Coronary artery (tissue), 2 donors: ENCODE measurements around the gene KRT27.

Experiments
- DNase-seq: peaks from one replicate; pipeline ENCODE4 v3.0.0-alpha.2; 2017; ENCODE audit warnings: low spot score
- H3K27ac ChIP-seq, 2 donors: fragments of 200-600 bp; sonication (generic); one replicate each; pipeline ENCODE4 v1.5.1; 2016 to 2019
- H3K4me3 ChIP-seq: fragments of 200-600 bp; sonication (generic); 2 replicates; pipeline ENCODE4 v1.5.1; 2016; ENCODE audit warnings: mild to moderate bottlenecking, moderate library complexity
- TF ChIP-seq, protein P1 (sequence below): fragments of 200-600 bp; sonication (generic); IDR thresholded peaks from one replicate; pipeline ENCODE4 v1.5.1; 2019; ENCODE audit warnings: antibody characterized with exemption

The KRT27 gene

DNA sequence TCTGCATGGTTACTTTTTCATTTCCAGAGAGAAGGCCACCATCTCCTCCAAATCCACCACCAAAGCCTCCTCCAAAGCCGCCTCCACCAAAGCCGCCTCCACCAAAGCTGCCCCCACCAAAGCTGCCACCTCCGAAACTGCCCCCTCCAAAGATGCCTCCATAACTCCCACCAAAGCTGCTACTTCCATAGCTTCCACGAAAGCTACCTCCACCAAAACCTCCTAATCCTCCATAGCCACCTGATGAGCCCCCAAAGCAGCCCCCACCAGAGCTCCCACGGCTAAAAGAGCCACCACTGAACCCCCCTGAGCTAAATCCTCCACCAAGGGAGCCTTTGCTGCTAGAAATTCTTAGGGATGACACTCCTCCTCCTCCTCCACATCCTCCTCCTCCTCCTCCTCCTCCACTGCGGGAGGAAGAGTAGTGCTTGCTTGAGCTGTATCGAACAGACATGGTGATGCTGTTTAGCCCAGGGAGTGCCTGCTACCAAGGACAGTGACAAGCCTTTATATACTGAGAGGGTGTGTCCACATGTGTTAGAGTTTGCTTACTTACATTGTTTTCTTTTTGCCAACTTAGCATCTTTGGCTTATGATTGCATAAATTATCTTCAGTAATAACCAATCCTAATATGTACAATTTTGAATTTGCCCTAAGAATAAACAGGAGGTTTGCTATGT lies 39.9 kb upstream of the KRT27 start, which contains the start of gene KRT10:
KRT10 (minus strand) TSS at position 483 of the 681 bp plus-strand sequence; CDS start at position 454, 29 bp downstream.
- Histone ChIP-seq H3K27ac (no peak within 1 kb of the TSS), H3K4me3 (no peak within 1 kb of the TSS)
- no peak for DNase-seq
- TF ChIP-seq, protein P1, sequence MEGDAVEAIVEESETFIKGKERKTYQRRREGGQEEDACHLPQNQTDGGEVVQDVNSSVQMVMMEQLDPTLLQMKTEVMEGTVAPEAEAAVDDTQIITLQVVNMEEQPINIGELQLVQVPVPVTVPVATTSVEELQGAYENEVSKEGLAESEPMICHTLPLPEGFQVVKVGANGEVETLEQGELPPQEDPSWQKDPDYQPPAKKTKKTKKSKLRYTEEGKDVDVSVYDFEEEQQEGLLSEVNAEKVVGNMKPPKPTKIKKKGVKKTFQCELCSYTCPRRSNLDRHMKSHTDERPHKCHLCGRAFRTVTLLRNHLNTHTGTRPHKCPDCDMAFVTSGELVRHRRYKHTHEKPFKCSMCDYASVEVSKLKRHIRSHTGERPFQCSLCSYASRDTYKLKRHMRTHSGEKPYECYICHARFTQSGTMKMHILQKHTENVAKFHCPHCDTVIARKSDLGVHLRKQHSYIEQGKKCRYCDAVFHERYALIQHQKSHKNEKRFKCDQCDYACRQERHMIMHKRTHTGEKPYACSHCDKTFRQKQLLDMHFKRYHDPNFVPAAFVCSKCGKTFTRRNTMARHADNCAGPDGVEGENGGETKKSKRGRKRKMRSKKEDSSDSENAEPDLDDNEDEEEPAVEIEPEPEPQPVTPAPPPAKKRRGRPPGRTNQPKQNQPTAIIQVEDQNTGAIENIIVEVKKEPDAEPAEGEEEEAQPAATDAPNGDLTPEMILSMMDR = no peak

DNA sequence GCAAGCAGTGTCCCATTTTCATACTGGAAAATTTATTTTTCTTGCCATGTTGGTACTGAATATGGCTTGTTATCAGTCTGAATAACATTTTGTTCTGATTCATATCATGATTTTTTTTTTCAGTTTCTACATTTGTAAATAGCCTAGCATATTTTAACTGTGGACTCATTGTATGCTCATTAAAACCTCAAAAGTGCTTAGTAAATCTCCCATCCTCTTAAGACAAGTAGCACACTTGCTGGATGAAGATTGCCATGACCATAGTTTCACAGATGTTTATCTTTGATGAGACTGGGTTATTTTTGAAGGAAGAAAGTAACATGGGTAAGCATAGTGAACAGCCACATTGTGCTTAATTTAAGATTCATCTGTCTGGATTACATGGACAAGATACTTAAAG lies 39.2 kb upstream of the KRT27 start:
- no peak for DNase-seq
- Histone ChIP-seq H3K4me3 (no peak overlapping the region), H3K27ac (no peak overlapping the region)
- TF ChIP-seq, protein P1 = no peak

DNA sequence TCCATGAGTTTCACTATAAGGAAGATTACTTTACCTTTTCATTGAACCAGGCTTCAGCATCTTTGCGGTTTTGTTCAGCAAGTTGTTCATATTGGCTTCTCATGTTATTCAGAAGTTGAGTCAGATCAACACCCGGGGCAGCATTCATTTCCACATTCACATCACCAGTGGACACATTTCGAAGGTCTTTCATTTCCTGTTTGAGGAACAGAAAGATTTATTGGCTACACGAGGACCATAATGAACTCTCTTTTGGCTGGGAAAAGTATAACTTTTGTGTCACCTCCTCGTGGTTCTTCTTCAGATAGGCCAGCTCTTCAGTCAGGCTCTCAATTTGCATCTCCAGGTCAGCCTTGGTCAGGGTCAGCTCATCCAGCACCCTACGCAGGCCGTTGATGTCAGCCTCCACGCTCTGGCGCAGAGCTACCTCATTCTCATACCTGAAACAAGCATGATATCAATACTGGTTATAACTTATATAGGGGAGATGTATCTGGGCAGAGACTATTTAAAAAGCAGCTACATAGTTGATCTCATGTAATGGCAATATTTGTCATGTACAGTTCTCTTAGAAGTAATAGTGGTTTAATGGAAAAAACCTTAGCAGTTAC lies 38.0 kb upstream of the KRT27 start:
- Histone ChIP-seq H3K27ac (no peak overlapping the region), H3K4me3 (no peak overlapping the region)
- no peak for DNase-seq
- TF ChIP-seq, protein P1 = no peak

DNA sequence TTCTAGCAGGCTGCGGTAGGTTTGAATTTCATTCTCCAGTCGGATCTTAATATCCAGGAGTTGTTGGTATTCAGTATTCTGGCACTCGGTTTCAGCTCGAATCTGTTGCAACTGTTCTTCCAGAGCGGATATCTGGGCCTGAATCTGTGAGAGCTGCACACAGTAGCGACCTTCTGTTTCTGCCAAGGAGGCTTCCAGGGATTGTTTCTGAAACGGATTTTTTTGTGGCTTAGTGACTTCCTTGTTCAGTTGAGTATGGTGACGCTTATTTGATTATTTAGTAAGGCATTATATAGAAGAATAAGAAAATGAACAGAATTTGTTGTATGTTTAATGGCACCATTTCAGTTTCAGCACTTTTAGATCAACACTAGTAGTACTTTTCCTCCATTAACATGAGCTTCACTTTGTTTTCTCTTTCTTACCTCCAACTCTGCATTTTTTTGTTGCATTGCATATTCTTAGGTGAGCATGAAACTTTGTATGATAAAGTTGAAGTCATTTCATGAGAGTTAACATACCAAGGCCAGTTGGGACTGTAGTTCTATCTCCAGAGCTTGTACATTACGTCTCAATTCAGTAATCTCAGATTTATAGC lies 37.3 kb upstream of the KRT27 start:
- TF ChIP-seq, protein P1 = no peak
- Histone ChIP-seq H3K4me3 (peak overlapping the region; percentile 78), H3K27ac (peak overlapping the region in 1 of 2 donors; percentile 92)
- DNase-seq = no peak

DNA sequence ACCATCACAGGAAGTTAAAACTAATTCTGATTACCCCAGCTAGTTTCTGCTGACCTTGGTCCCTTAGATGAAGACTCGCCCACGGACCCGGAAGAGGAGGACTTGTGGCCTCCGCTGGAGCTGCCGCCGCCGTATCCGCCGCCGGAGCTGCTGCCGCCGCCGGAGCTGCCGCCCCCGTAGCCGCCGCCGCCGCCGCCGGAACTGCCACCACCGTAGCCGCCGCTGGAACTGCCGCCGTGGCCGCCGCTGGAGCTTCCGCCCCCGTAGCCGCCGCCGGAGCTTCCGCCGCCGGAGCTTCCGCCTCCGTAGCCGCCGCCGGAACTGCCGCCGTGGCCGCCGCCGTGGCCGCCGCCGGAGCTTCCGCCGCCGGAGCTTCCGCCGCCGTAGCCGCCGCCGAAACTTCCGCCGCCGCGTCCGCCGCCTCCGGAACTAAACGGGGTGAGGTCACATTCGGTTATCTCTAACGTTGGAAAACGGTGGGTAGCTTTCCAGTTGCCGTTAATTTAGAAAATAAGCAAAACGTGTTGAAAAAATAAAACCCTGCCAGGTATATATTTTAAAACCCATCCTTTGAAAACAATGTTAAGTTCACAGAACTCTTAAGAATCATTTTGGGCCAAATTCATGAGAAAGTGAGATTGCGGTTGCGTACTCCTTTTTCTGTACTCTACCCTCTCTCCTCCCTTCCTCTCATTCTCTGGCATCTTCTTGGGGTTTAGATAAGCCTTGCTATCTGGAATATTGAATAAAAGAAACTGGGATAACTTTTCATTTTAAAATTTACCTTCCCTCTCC lies 36.6 kb upstream of the KRT27 start:
- peak; percentile 83 for DNase-seq
- peak overlapping the region; percentile 80 to 92 for H3K27ac ChIP-seq
- TF ChIP-seq, protein P1 = no peak

DNA sequence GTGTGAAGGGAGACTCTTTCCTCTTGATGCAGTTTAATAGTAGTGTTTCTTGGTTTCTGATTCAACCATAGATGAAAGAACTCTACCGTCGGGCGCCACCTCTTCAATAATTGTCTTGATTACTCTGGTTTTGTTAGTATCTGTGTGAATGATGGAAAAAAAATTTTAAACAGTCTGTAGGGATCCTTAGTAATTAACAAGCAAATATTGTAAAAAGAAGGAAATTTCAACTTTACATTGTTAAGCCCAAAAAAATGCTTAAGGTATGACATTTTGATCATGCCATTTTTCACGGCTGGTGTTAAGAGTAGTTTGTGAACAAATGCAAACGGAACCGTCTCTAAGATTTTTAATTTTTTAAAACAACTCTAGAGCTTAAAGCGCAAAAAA lies 36.0 kb upstream of the KRT27 start:
- Histone ChIP-seq H3K27ac (peak overlapping the region; percentile 80 to 92), H3K4me3 (peak overlapping the region; percentile 78)
- DNase-seq = no peak
- TF ChIP-seq, protein P1 = no peak

More for the DNA sequence above, 36.6 kb upstream of the KRT27 start:
- peak overlapping the region; percentile 78 for H3K4me3 ChIP-seq
